Hepatocyte (in vitro differentiated cells): ENCODE measurements around the gene SGMS1.
"Not testable (repeated sequence)": the region's sequence is repeated elsewhere in the genome, so short reads cannot be mapped to it uniquely, and the experiment has no call there.

ENCODE experiments used
- CTCF ChIP-seq: fragments of 200-600 bp; sonication (generic); IDR thresholded peaks from 2 replicates; pipeline ENCODE4 v1.5.1; 2016; ENCODE audit warnings: antibody characterized with exemption, mild to moderate bottlenecking; ENCODE audit not compliant: poor library complexity
- EZH2 ChIP-seq: fragments of 200-600 bp; sonication (generic); IDR thresholded peaks from 2 replicates; pipeline ENCODE4 v1.6.1; 2016; ENCODE audit warnings: antibody characterized with exemption, mild to moderate bottlenecking, borderline replicate concordance

GRCh38 chr10:50661563-50661962 lies 37.8 kb upstream of the SGMS1 start:
- TF ChIP-seq CTCF, EZH2: not testable (repeated sequence)
